Peyer's patch (tissue), 4 donors: ENCODE results near the gene NEURL2.

ENCODE experiments used
- CTCF ChIP-seq, 6 experiments: fragments of 450-650 bp in 4 of 6; fragments of 200-600 bp in 2 of 6; sonication (generic) in 1 of 6; IDR thresholded peaks; one replicate each; pipeline ENCODE4 v1.5.1; 2017 to 2019; ENCODE audit warnings: antibody characterized with exemption in 6 of 6, mild to moderate bottlenecking in 3 of 6, moderate library complexity in 1 of 6
- POLR2A ChIP-seq, 2 donors: fragments of 450-650 bp; IDR thresholded peaks; one replicate each; pipeline ENCODE4 v1.5.1; 2017; ENCODE audit warnings: antibody characterized with exemption in 2 of 2, mild to moderate bottlenecking in 2 of 2, moderate library complexity in 2 of 2

GRCh38 chr20:45905505-45906079, 14.6 kb upstream of the NEURL2 start:
- no peak for TF ChIP-seq POLR2A (IDR thresholded peaks at IDR 0.05)
- no peak for TF ChIP-seq CTCF (IDR thresholded peaks at IDR 0.05)
